T-helper 1 cell (primary cell): ENCODE data around the gene BPIFA3.
"Not testable (repeated sequence)": the region's sequence is repeated elsewhere in the genome, so short reads cannot be mapped to it uniquely, and the experiment has no call there.

Source experiments
- DNase-seq, 5 donors: peaks; one replicate each; pipeline ENCODE4 v3.0.0-alpha.2; 2012 to 2020
- total RNA-seq, 4 donors: gene quantifications; one replicate each; lab custom pipeline; 2026; lab: John Stamatoyannopoulos, UW

The BPIFA3 gene
- total RNA-seq, result 0 reads per million in 4 donors

- DNase-seq, result no peak
These were observed at the start of gene BPIFA3 for GRCh38 chr20:33217052-33217451. BPIFA3 (plus strand) TSS chr20:33217352; CDS start chr20:33217537, 185 bp downstream.

GRCh38 chr20:33167859-33168258, 49.3 kb upstream of the BPIFA3 start, which contains the start of gene BPIFA2:
BPIFA2 (plus strand) TSS chr20:33168159; CDS start chr20:33169146, 987 bp downstream.
- DNase-seq, result no peak

GRCh38 chr20:33169176-33169794, 47.9 kb upstream of the BPIFA3 start:
- DNase-seq, result no peak

GRCh38 chr20:33172781-33173180, 44.4 kb upstream of the BPIFA3 start:
- DNase-seq, result no peak

- no peak for DNase-seq
These were observed 42.0 kb upstream of the BPIFA3 start for GRCh38 chr20:33175123-33175522.

- DNase-seq, result no peak
These were observed 41.1 kb upstream of the BPIFA3 start for GRCh38 chr20:33176101-33176500.

- no peak for DNase-seq
These were observed 39.3 kb upstream of the BPIFA3 start for GRCh38 chr20:33177866-33178265.

GRCh38 chr20:33178726-33179125, 38.4 kb upstream of the BPIFA3 start:
- DNase-seq, result no peak

GRCh38 chr20:33180169-33180568, 37.0 kb upstream of the BPIFA3 start:
- no peak for DNase-seq

- no peak for DNase-seq
These were observed 35.6 kb upstream of the BPIFA3 start for GRCh38 chr20:33181482-33182093.

- DNase-seq, result no peak
These were observed 33.8 kb upstream of the BPIFA3 start for GRCh38 chr20:33183312-33183711.

- DNase-seq, result not testable (repeated sequence)
These were observed 32.0 kb upstream of the BPIFA3 start for GRCh38 chr20:33185031-33185590.

GRCh38 chr20:33187491-33187890, 29.7 kb upstream of the BPIFA3 start:
- no peak for DNase-seq

GRCh38 chr20:33188421-33188820, 28.7 kb upstream of the BPIFA3 start:
- no peak for DNase-seq

GRCh38 chr20:33191484-33191883, 25.7 kb upstream of the BPIFA3 start:
- no peak for DNase-seq

- DNase-seq, result no peak
These were observed 25.2 kb upstream of the BPIFA3 start for GRCh38 chr20:33191955-33192354.

GRCh38 chr20:33192912-33193501, 24.1 kb upstream of the BPIFA3 start:
- DNase-seq, result no peak

GRCh38 chr20:33199026-33199425, 18.1 kb upstream of the BPIFA3 start:
- no peak for DNase-seq

- no peak for DNase-seq
These were observed 14.7 kb upstream of the BPIFA3 start for GRCh38 chr20:33202451-33202850.

- DNase-seq, result no peak
These were observed 13.7 kb upstream of the BPIFA3 start for GRCh38 chr20:33203444-33203843.

GRCh38 chr20:33209789-33210188, 7.4 kb upstream of the BPIFA3 start:
- DNase-seq, result peak in 2 of 5 donors; percentile 4 to 18

- no peak for DNase-seq
These were observed 6.8 kb upstream of the BPIFA3 start for GRCh38 chr20:33210371-33210770.

- peak in 2 of 5 donors; percentile 8 to 13 for DNase-seq
These were observed 5.2 kb upstream of the BPIFA3 start for GRCh38 chr20:33211817-33212424.
